ENCODE measurements around the gene HS3ST4. TPM values are rescaled to one million over a fixed set of nuclear protein-coding genes. Genes with fewer than 3 reads are reported as not detected.

HS3ST4 gene
- total RNA-seq, 6 experiments from 2014 or later: not detected

- ATAC-seq: no peak
- H3K36me3 ChIP-seq: no peaks in the 10 kb centered on the region
- DNase-seq: no peak
- WGBS (ENCODE audit: insufficient coverage, low coverage, low lambda C conversion rate, missing lambda C conversion rate): 45% methylated on average over 7 of the region's 7 CpGs
- no peak overlapping the region for H3K4me3 ChIP-seq
- TF ChIP-seq POLR2A (IDR thresholded peaks at IDR 0.05) (no peak), CTCF (IDR thresholded peaks at IDR 0.05) (no peak)
- intact Hi-C loops (cut with DNase I): no loop called here
- H3K27me3 ChIP-seq: no peaks in the 10 kb centered on the region
- H3K9me3 ChIP-seq: no peaks in the 10 kb centered on the region
- no peak overlapping the region for H3K27ac ChIP-seq
- no peaks in the 10 kb centered on the region for H3K4me1 ChIP-seq
Measured at GRCh38 chr16:25988882-25989281, 297.1 kb downstream of the HS3ST4 start.

- H3K27me3 ChIP-seq: no peaks in the 10 kb centered on the region
- H3K9me3 ChIP-seq: no peaks in the 10 kb centered on the region
- no peak for TF ChIP-seq CTCF (IDR thresholded peaks at IDR 0.05)
- no peak for TF ChIP-seq POLR2A (IDR thresholded peaks at IDR 0.05)
- intact Hi-C loops (cut with DNase I): no loop called here
- no peak overlapping the region for H3K4me3 ChIP-seq
- 45% methylated on average over 2 of the region's 2 CpGs for WGBS (ENCODE audit: insufficient coverage, low coverage, low lambda C conversion rate, missing lambda C conversion rate)
- no peaks in the 10 kb centered on the region for H3K36me3 ChIP-seq
- DNase-seq (no peak), ATAC-seq (no peak)
- no peak overlapping the region for H3K27ac ChIP-seq
- H3K4me1 ChIP-seq: no peaks in the 10 kb centered on the region
Measured at GRCh38 chr16:25996052-25996451, 304.3 kb downstream of the HS3ST4 start.

- Histone ChIP-seq H3K27me3 (no peaks in the 10 kb centered on the region), H3K4me3 (no peak overlapping the region), H3K4me1 (no peaks in the 10 kb centered on the region), H3K9me3 (no peaks in the 10 kb centered on the region), H3K36me3 (no peaks in the 10 kb centered on the region), H3K27ac (no peak overlapping the region)
- ATAC-seq: no peak
- WGBS (ENCODE audit: insufficient coverage, low coverage, low lambda C conversion rate, missing lambda C conversion rate): 13% methylated on average over 5 of the region's 5 CpGs
- no peak for DNase-seq
- intact Hi-C loops (cut with DNase I): no loop called here
- TF ChIP-seq POLR2A (IDR thresholded peaks at IDR 0.05): no peak
- TF ChIP-seq CTCF (IDR thresholded peaks at IDR 0.05): no peak
Measured at GRCh38 chr16:26005336-26005735, 313.6 kb downstream of the HS3ST4 start.

- 58% methylated on average over 1 of the region's 1 CpG for WGBS (ENCODE audit: insufficient coverage, low coverage, low lambda C conversion rate, missing lambda C conversion rate)
- no peaks in the 10 kb centered on the region for H3K36me3 ChIP-seq
- no peak for ATAC-seq
- DNase-seq: no peak
- intact Hi-C loops (cut with DNase I): no loop called here
- H3K4me3 ChIP-seq: no peak overlapping the region
- H3K27me3 ChIP-seq: no peaks in the 10 kb centered on the region
- H3K4me1 ChIP-seq: no peaks in the 10 kb centered on the region
- no peak for TF ChIP-seq POLR2A (IDR thresholded peaks at IDR 0.05)
- no peak for TF ChIP-seq CTCF (IDR thresholded peaks at IDR 0.05)
- H3K9me3 ChIP-seq: no peaks in the 10 kb centered on the region
- H3K27ac ChIP-seq: no peak overlapping the region
Measured at GRCh38 chr16:26012376-26012775, 320.6 kb downstream of the HS3ST4 start.

GRCh38 chr16:26015776-26016175, 324.0 kb downstream of the HS3ST4 start:
- ATAC-seq (no peak), DNase-seq (no peak)
- H3K27me3 ChIP-seq: no peaks in the 10 kb centered on the region
- H3K4me1 ChIP-seq: no peaks in the 10 kb centered on the region
- TF ChIP-seq CTCF (IDR thresholded peaks at IDR 0.05) (no peak), POLR2A (IDR thresholded peaks at IDR 0.05) (no peak)
- WGBS (ENCODE audit: insufficient coverage, low coverage, low lambda C conversion rate, missing lambda C conversion rate): 23% methylated on average over 3 of the region's 3 CpGs
- no peak overlapping the region for H3K4me3 ChIP-seq
- no peaks in the 10 kb centered on the region for H3K9me3 ChIP-seq
- no peaks in the 10 kb centered on the region for H3K36me3 ChIP-seq
- intact Hi-C loops (cut with DNase I): no loop called here
- H3K27ac ChIP-seq: no peak overlapping the region
